Pancreas (tissue), 10 donors: ENCODE results near the gene ZSCAN32. TPM values are rescaled to one million over a fixed set of nuclear protein-coding genes. Genes with fewer than 3 reads are reported as not detected.

Source experiments
- ATAC-seq, 4 donors: fragments of 200-7000 bp; cut with Tn5 transposase; one replicate each; pipeline versions ENCODE4 v1.8.0 to v1.9.1; 2020; ENCODE audit warnings: mild to moderate bottlenecking in 4 of 4, moderate library complexity in 4 of 4
- DNase-seq, 6 donors: peaks; one replicate each; pipeline ENCODE4 v3.0.0-alpha.2; 2020
- FAIRE-seq: peaks from 2 replicates; lab custom pipeline; 2012; peaks lifted over from hg19 to GRCh38; lab: Jason Lieb, UNC
- H3K27ac ChIP-seq, 4 donors: fragments of 200-600 bp; sonication (generic); 1 replicate in 3 of 4; 2 replicates in 1 of 4; pipeline versions ENCODE4 v1.5.0 to v1.8.0; 2020
- H3K27me3 ChIP-seq, 4 donors: fragments of 200-600 bp; one replicate each; pipeline ENCODE4 v1.8.0; 2021
- H3K36me3 ChIP-seq, 3 donors: fragments of 200-600 bp; sonication (generic) in 1 of 3; one replicate each; pipeline versions ENCODE4 v1.5.0 to v1.8.0; 2020 to 2021
- H3K4me1 ChIP-seq, 3 donors: fragments of 200-600 bp; one replicate each; pipeline ENCODE4 v1.8.0; 2021
- H3K4me3 ChIP-seq, 4 donors: fragments of 200-600 bp; sonication (generic) in 2 of 4; one replicate each; pipeline versions ENCODE4 v1.5.0 to v1.8.0; 2020 to 2021
- H3K9me3 ChIP-seq, 4 donors: fragments of 200-600 bp; one replicate each; pipeline ENCODE4 v1.8.0; 2021
- WGBS, 2 donors: extraction: QIAGEN DNeasy Blood & Tissue Kit; methylation state at CpG; one replicate each; pipeline ENCODE4 v1.1.7; 2013; 5-methylcytosine and 5-hydroxymethylcytosine counted together
- intact Hi-C, 3 donors: fragments of 100-400 bp; cut with DNase I; formaldehyde crosslinking; loops; one replicate each; pipeline versions ENCODE4 v1.11.1 to v1.14.2; 2022
- polyA plus RNA-seq, 2 donors: library from polyadenylated mRNA; stranded (reverse); fragments of 200-250 nt; gene quantifications; one replicate each; pipeline ENCODE4 v1.2.3, GENCODE V29; 2013
- total RNA-seq, 6 donors: library from RNA; stranded (reverse); fragmentation: NEBNext Ultra II Directional in 4 of 6; extraction: Animal tissue kit (Norgen Biotek cat#: 25700) in 4 of 6; gene quantifications; one replicate each; pipeline versions ENCODE4 v1.2.1 to v1.2.4, GENCODE V29; 2021 to 2023
- TF ChIP-seq, protein P1 (sequence below), 4 donors: fragments of 200-600 bp; sonication (generic) in 3 of 4; IDR thresholded peaks; one replicate each; pipeline versions ENCODE4 v1.5.0 to v1.8.0; 2021; ENCODE audit warnings: antibody characterized with exemption in 4 of 4
- donor health status: healthy with polysubstance abuse.
- donor health status: DM: no; HTN: no; CAD: no; lungs with moderate emphysema.
- donor health status: DM: no; HTN: no; CAD: no.
- donor health status: control.
- donor health status: control.
- donor health status: Bipolar disorder and iron deficiency.
- donor health status: DM: yes; HTN: yes; CAD: no.
- donor health status: DM: no; HTN: no; CAD: no.
- donor health status: DM: no; HTN: no; CAD: no.
- donor health status: DM: yes; HTN: yes; CAD: no.

The ZSCAN32 gene
- total and polyA plus RNA-seq, 8 donors, result 3.7 to 9.4 (median 6.8) TPM

DNA sequence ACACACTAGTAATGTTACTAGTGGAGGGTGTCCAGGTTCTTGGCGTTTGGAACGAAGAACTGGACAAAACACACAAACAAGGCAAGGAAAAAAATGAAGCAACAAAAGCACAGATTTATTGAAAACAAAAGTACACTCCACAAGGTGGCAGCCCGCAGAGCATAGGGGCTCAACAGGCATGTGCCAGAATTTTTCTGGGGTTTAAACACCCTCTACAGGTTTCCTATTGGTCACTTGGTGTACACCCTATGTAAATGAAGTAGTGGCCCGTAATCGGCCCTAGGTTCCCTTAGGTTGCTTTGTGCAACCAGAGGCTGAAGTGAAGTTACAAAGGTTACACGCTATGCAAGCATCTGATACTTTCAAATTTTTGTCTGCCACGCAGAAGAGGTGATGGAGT is 37.0 kb downstream of the ZSCAN32 start:
- Histone ChIP-seq H3K4me3 (no peak overlapping the region), H3K9me3 (no peaks in the 10 kb centered on the region), H3K27me3 (peaks cover 0 to 5% (median 0%) of the 10 kb centered on the region in 4 donors), H3K36me3 (no peaks in the 10 kb centered on the region), H3K27ac (no peak overlapping the region), H3K4me1 (no peaks in the 10 kb centered on the region)
- ATAC-seq (no peak), FAIRE-seq (no peak), DNase-seq (no peak)
- WGBS, 2 donors, result 87 to 92% methylated on average over 7 of the region's 7 CpGs
- intact Hi-C loops, result no loop called here
- TF ChIP-seq, protein P1, sequence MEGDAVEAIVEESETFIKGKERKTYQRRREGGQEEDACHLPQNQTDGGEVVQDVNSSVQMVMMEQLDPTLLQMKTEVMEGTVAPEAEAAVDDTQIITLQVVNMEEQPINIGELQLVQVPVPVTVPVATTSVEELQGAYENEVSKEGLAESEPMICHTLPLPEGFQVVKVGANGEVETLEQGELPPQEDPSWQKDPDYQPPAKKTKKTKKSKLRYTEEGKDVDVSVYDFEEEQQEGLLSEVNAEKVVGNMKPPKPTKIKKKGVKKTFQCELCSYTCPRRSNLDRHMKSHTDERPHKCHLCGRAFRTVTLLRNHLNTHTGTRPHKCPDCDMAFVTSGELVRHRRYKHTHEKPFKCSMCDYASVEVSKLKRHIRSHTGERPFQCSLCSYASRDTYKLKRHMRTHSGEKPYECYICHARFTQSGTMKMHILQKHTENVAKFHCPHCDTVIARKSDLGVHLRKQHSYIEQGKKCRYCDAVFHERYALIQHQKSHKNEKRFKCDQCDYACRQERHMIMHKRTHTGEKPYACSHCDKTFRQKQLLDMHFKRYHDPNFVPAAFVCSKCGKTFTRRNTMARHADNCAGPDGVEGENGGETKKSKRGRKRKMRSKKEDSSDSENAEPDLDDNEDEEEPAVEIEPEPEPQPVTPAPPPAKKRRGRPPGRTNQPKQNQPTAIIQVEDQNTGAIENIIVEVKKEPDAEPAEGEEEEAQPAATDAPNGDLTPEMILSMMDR (IDR thresholded peaks at IDR 0.05), result no peak

DNA sequence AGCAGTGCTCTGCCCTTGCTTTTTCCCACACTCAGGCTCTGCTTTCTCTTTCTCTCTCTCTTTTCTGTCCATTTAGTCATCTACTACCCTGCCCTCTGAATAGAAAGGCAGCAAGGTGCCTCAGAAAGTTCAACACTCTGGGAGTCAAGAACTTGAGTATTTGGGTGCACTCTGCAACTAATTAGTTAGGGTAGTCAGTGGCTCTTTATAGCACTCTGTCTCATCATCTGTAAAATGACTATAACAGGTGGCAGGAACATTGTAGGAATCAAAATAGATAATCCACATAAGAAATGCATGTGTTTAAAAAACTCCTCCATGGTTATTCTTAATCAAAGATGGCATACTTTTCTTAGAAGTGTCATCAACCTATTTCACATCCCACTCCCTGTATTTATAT is 37.9 kb downstream of the ZSCAN32 start:
- Histone ChIP-seq H3K9me3 (no peaks in the 10 kb centered on the region), H3K36me3 (no peaks in the 10 kb centered on the region), H3K27ac (no peak overlapping the region), H3K4me3 (no peak overlapping the region), H3K27me3 (peaks cover 0 to 5% (median 0%) of the 10 kb centered on the region in 4 donors), H3K4me1 (no peaks in the 10 kb centered on the region)
- no peak for ATAC-seq
- intact Hi-C loops, result no loop called here
- no peak for DNase-seq
- TF ChIP-seq, protein P1 (IDR thresholded peaks at IDR 0.05), result no peak
- FAIRE-seq, result no peak

DNA sequence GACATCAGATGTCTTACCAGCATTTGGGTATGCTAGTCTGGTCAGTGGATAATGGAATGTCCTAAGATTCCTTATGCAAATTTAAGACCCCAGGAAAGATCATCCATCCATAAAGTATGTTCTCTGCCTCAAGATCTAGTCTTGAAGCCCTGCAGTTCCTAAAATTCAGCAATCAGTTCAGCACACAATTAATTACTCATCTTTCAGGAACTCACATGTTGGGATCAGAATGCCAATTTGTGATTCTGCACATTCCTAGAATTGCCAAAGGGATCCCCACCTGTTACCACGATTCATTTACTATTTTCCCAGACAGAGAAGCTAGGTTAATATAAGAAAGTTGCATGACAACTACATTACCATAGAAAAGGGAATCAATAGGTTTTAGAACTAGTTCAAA is 41.9 kb downstream of the ZSCAN32 start:
- TF ChIP-seq, protein P1 (IDR thresholded peaks at IDR 0.05), result no peak
- Histone ChIP-seq H3K9me3 (no peaks in the 10 kb centered on the region), H3K36me3 (no peaks in the 10 kb centered on the region), H3K4me1 (no peaks in the 10 kb centered on the region), H3K27ac (no peak overlapping the region), H3K27me3 (peaks cover 0 to 5% (median 0%) of the 10 kb centered on the region in 4 donors), H3K4me3 (no peak overlapping the region)
- intact Hi-C loops, result no loop called here
- 10 to 11% methylated on average over 1 of the region's 1 CpG for WGBS, 2 donors
- ATAC-seq (no peak), DNase-seq (no peak), FAIRE-seq (no peak)

DNA sequence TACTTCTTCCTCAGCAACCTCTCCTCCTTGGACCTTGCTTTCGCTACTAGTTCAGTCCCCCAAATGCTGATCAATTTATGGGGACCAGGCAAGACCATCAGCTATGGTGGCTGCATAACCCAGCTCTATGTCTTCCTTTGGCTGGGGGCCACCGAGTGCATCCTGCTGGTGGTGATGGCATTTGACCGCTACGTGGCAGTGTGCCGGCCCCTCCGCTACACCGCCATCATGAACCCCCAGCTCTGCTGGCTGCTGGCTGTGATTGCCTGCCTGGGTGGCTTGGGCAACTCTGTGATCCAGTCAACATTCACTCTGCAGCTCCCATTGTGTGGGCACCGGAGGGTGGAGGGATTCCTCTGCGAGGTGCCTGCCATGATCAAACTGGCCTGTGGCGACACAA is 44.7 kb downstream of the ZSCAN32 start:
- no peak overlapping the region for H3K4me3 ChIP-seq
- no peaks in the 10 kb centered on the region for H3K9me3 ChIP-seq
- no peaks in the 10 kb centered on the region for H3K4me1 ChIP-seq
- FAIRE-seq (no peak), ATAC-seq (no peak), DNase-seq (no peak)
- intact Hi-C loops, result no loop called here
- H3K27me3 ChIP-seq, result no peaks in the 10 kb centered on the region
- WGBS, 2 donors, result 69 to 81% methylated on average over 10 of the region's 10 CpGs
- no peak overlapping the region for H3K27ac ChIP-seq
- TF ChIP-seq, protein P1 (IDR thresholded peaks at IDR 0.05), result no peak
- H3K36me3 ChIP-seq, result no peaks in the 10 kb centered on the region

DNA sequence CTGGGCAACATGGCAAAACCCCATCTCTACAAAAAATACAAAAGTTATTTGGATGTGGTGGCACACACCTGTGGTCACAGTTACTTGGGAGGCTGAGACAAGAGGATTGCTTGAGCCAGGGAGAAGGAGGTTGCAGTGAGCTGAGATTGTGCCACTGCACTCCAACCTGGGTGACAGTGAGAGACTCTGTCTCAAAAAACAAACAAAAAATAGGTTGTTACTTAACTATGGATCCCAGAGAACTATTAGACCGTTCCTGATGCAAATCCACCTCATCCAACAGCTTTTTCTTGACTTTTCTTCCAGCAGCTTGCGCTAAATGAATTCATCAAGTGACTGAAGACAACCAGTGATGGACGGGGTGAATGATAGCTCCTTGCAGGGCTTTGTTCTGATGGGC is 45.2 kb downstream of the ZSCAN32 start, which contains the start of gene OR2C1:
OR2C1 (plus strand) TSS at position 301 of the 400 bp plus-strand sequence; CDS start at position 353, 52 bp downstream.
- no peak for FAIRE-seq
- DNase-seq, result no peak
- Histone ChIP-seq H3K27ac (no peak within 1 kb of the TSS), H3K36me3 (no peaks in the 10 kb centered on the region), H3K4me3 (no peak within 1 kb of the TSS), H3K27me3 (no peaks in the 10 kb centered on the region), H3K9me3 (no peaks in the 10 kb centered on the region), H3K4me1 (no peaks in the 10 kb centered on the region)
- intact Hi-C loops, result no loop called here
- WGBS, 2 donors, result 62 to 69% methylated on average over 3 of the region's 3 CpGs
- TF ChIP-seq, protein P1 (IDR thresholded peaks at IDR 0.05), result no peak
- ATAC-seq, result no peak
